MM.1S (cell line): ENCODE results near the gene CLDN15.

Experiments used
- DNase-seq: peaks from one replicate; pipeline ENCODE4 v3.0.0-alpha.2; 2015
- H2AFZ ChIP-seq: fragments of 300-600 bp; sonication (generic); 2 replicates; pipeline ENCODE4 v1.6.0; 2016; ENCODE audit warnings: antibody characterized with exemption, low read length
- H3F3A ChIP-seq: fragments of 300-600 bp; sonication (generic); 2 replicates; pipeline ENCODE4 v1.6.1; 2016; ENCODE audit warnings: mild to moderate bottlenecking, antibody characterized with exemption, low read length, moderate library complexity, mixed read lengths; ENCODE audit not compliant: insufficient read depth
- H3K27ac ChIP-seq: fragments of 300-600 bp; sonication (generic); 2 replicates; pipeline ENCODE4 v1.5.1; 2016; ENCODE audit warnings: mild to moderate bottlenecking, low read length
- H3K27me3 ChIP-seq: fragments of 300-600 bp; sonication (generic); replicated peaks from 2 replicates; pipeline ENCODE4 v1.6.0; 2016; ENCODE audit warnings: low read length; ENCODE audit not compliant: insufficient read depth
- H3K36me3 ChIP-seq: fragments of 300-600 bp; sonication (generic); replicated peaks from 2 replicates; pipeline ENCODE4 v1.6.1; 2016; ENCODE audit warnings: mild to moderate bottlenecking, low read length, mixed read lengths; ENCODE audit not compliant: insufficient read depth
- H3K4me1 ChIP-seq: fragments of 300-600 bp; sonication (generic); 2 replicates; pipeline ENCODE4 v1.6.1; 2016; ENCODE audit warnings: low read length, mixed read lengths
- H3K4me2 ChIP-seq: fragments of 300-600 bp; sonication (generic); 2 replicates; pipeline ENCODE4 v1.6.0; 2016; ENCODE audit warnings: low read depth, low read length
- H3K4me3 ChIP-seq: fragments of 300-600 bp; sonication (generic); 2 replicates; pipeline ENCODE4 v1.5.1; 2016; ENCODE audit warnings: low read length, mixed read lengths
- H3K79me2 ChIP-seq: fragments of 300-600 bp; sonication (generic); 2 replicates; pipeline ENCODE4 v1.6.1; 2016; ENCODE audit warnings: mixed run types, low read length, mixed read lengths
- H3K9ac ChIP-seq: fragments of 300-600 bp; sonication (generic); 2 replicates; pipeline ENCODE4 v1.6.1; 2016; ENCODE audit warnings: low read length, mixed read lengths
- H3K9me2 ChIP-seq: fragments of 300-600 bp; sonication (generic); replicated peaks from 2 replicates; pipeline ENCODE4 v1.6.1; 2016; ENCODE audit warnings: mild to moderate bottlenecking, low read length, mixed read lengths; ENCODE audit not compliant: insufficient read depth
- H3K9me3 ChIP-seq: fragments of 300-600 bp; sonication (generic); replicated peaks from 2 replicates; pipeline ENCODE4 v1.6.1; 2016; ENCODE audit warnings: mild to moderate bottlenecking, low read length, mixed read lengths; ENCODE audit not compliant: insufficient read depth
- H4K20me1 ChIP-seq: fragments of 300-600 bp; sonication (generic); 2 replicates; pipeline ENCODE4 v1.6.1; 2016; ENCODE audit warnings: mild to moderate bottlenecking, low read length, moderate library complexity, mixed read lengths; ENCODE audit not compliant: insufficient read depth
- EZH2 ChIP-seq: fragments of 300-600 bp; sonication (generic); optimal IDR thresholded peaks from 2 replicates; pipeline ENCODE3; 2017; ENCODE audit warnings: low read depth, mild to moderate bottlenecking, antibody characterized with exemption, low read length, mixed read lengths
- EZH2phosphoT487 ChIP-seq: fragments of 300-600 bp; sonication (generic); IDR thresholded peaks from 2 replicates; pipeline ENCODE4 v1.6.1; 2018; ENCODE audit warnings: antibody characterized with exemption, low read length
- TF ChIP-seq, protein P1 (sequence below): fragments of 300-600 bp; sonication (generic); IDR thresholded peaks from 2 replicates; pipeline ENCODE4 v1.5.1; 2016; ENCODE audit warnings: antibody characterized with exemption, low read length, mixed read lengths

CLDN15 gene

GRCh38 chr7:101226721-101227120 lies 10.9 kb downstream of the CLDN15 start:
- no peak for DNase-seq
- Histone ChIP-seq H3F3A (no peaks in the 10 kb centered on the region), H2AFZ (no peak overlapping the region), H3K4me3 (no peak overlapping the region), H3K27me3 (no peaks in the 10 kb centered on the region), H3K9ac (no peak overlapping the region), H3K9me3 (no peaks in the 10 kb centered on the region), H4K20me1 (no peaks in the 10 kb centered on the region), H3K4me2 (no peak overlapping the region), H3K27ac (no peak overlapping the region), H3K9me2 (no peaks in the 10 kb centered on the region), H3K4me1 (no peaks in the 10 kb centered on the region), H3K79me2 (0 out of 2 replicates have a peak, but pooled peaks cover 1% of the 10 kb centered on the region), H3K36me3 (no peaks in the 10 kb centered on the region)
- TF ChIP-seq EZH2: no peak
- no peak for TF ChIP-seq EZH2phosphoT487
- TF ChIP-seq, protein P1, sequence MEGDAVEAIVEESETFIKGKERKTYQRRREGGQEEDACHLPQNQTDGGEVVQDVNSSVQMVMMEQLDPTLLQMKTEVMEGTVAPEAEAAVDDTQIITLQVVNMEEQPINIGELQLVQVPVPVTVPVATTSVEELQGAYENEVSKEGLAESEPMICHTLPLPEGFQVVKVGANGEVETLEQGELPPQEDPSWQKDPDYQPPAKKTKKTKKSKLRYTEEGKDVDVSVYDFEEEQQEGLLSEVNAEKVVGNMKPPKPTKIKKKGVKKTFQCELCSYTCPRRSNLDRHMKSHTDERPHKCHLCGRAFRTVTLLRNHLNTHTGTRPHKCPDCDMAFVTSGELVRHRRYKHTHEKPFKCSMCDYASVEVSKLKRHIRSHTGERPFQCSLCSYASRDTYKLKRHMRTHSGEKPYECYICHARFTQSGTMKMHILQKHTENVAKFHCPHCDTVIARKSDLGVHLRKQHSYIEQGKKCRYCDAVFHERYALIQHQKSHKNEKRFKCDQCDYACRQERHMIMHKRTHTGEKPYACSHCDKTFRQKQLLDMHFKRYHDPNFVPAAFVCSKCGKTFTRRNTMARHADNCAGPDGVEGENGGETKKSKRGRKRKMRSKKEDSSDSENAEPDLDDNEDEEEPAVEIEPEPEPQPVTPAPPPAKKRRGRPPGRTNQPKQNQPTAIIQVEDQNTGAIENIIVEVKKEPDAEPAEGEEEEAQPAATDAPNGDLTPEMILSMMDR: no peak

DNA sequence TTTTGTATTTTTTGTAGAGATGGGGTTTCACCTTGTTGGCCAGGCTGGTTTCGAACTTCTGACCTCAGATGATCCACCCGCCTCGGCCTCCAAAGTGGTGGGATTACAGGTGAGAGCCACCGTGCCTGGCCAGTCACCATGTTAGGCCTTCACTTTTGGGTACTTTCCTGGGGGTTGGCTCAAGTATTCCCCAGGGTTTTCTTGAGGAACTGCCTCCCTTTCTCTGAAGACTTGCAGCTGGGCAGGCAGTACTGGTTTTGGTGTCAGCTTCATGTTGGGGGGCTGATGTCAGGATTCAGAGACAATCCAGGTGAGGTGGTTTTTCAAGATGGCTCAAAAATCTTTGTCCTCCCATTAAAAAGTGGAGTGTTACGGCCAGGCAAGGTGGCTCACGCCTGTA lies 12.0 kb downstream of the CLDN15 start:
- Histone ChIP-seq H3K4me2 (no peak overlapping the region), H3K9me3 (no peaks in the 10 kb centered on the region), H3K9me2 (no peaks in the 10 kb centered on the region), H2AFZ (no peak overlapping the region), H3K27ac (no peak overlapping the region), H3K4me3 (no peak overlapping the region), H4K20me1 (no peaks in the 10 kb centered on the region), H3K4me1 (no peaks in the 10 kb centered on the region), H3K9ac (no peak overlapping the region), H3K36me3 (no peaks in the 10 kb centered on the region), H3K79me2 (0 out of 2 replicates have a peak, but pooled peaks cover 7% of the 10 kb centered on the region), H3F3A (no peaks in the 10 kb centered on the region), H3K27me3 (no peaks in the 10 kb centered on the region)
- no peak for DNase-seq
- TF ChIP-seq EZH2 (no peak), EZH2phosphoT487 (no peak)
- TF ChIP-seq, protein P1: no peak

- TF ChIP-seq, protein P1: no peak
- TF ChIP-seq EZH2phosphoT487: no peak
- no peak overlapping the region for H3K27ac ChIP-seq
- H3K9me2 ChIP-seq: no peaks in the 10 kb centered on the region
- H3K79me2 ChIP-seq: peaks cover 26% of the 10 kb centered on the region
- no peak overlapping the region for H3K4me2 ChIP-seq
- no peaks in the 10 kb centered on the region for H3K9me3 ChIP-seq
- 0 out of 2 replicates have a peak, but pooled peaks cover 6% of the 10 kb centered on the region for H3K4me1 ChIP-seq
- H2AFZ ChIP-seq: no peak overlapping the region
- no peaks in the 10 kb centered on the region for H3F3A ChIP-seq
- H3K4me3 ChIP-seq: no peak overlapping the region
- no peaks in the 10 kb centered on the region for H4K20me1 ChIP-seq
- H3K9ac ChIP-seq: no peak overlapping the region
- H3K36me3 ChIP-seq: no peaks in the 10 kb centered on the region
- H3K27me3 ChIP-seq: no peaks in the 10 kb centered on the region
- DNase-seq: no peak
Observed at GRCh38 chr7:101223528-101223927, 14.1 kb downstream of the CLDN15 start.
